Smooth muscle cell (in vitro differentiated cells): ENCODE data around the gene RAET1G. TPM values are rescaled to one million over a fixed set of nuclear protein-coding genes. Genes with fewer than 3 reads are reported as not detected.
"Not testable (repeated sequence)": the region's sequence is repeated elsewhere in the genome, so short reads cannot be mapped to it uniquely, and the experiment has no call there.

ENCODE experiments used
- DNase-seq: peaks from one replicate; lab custom pipeline; 2025; ENCODE audit not compliant: unreplicated experiment; lab: John Stamatoyannopoulos, UW
- H2AFZ ChIP-seq: fragments of 200-600 bp; sonication (generic); 2 replicates; pipeline ENCODE4 v1.6.0; 2016; ENCODE audit warnings: antibody characterized with exemption, low read depth, mild to moderate bottlenecking
- H3F3A ChIP-seq: fragments of 200-600 bp; sonication (generic); 2 replicates; pipeline ENCODE4 v1.6.0; 2017; ENCODE audit warnings: antibody characterized with exemption, low read depth
- H3K27ac ChIP-seq: fragments of 200-600 bp; sonication (generic); 2 replicates; pipeline ENCODE4 v1.5.1; 2016; ENCODE audit warnings: low read depth, mild to moderate bottlenecking
- H3K27me3 ChIP-seq: fragments of 200-600 bp; sonication (generic); 2 replicates; pipeline ENCODE4 v1.6.1; 2016; ENCODE audit warnings: low read depth, mild to moderate bottlenecking
- H3K36me3 ChIP-seq: fragments of 200-600 bp; sonication (generic); 2 replicates; pipeline ENCODE4 v1.5.1; 2016; ENCODE audit warnings: low read depth
- H3K4me1 ChIP-seq: fragments of 200-600 bp; sonication (generic); 2 replicates; pipeline ENCODE4 v1.5.1; 2016; ENCODE audit warnings: low read depth
- H3K4me2 ChIP-seq: fragments of 200-600 bp; sonication (generic); 2 replicates; pipeline ENCODE4 v1.6.0; 2016; ENCODE audit warnings: mild to moderate bottlenecking
- H3K4me3 ChIP-seq: fragments of 200-600 bp; sonication (generic); 2 replicates; pipeline ENCODE4 v1.5.1; 2016; ENCODE audit warnings: mild to moderate bottlenecking
- H3K79me2 ChIP-seq: fragments of 200-600 bp; sonication (generic); 2 replicates; pipeline ENCODE4 v1.6.0; 2016; ENCODE audit warnings: low read depth, mild to moderate bottlenecking
- H3K9ac ChIP-seq: fragments of 200-600 bp; sonication (generic); 2 replicates; pipeline ENCODE4 v1.6.0; 2016; ENCODE audit warnings: low read depth
- H3K9me3 ChIP-seq: fragments of 200-600 bp; sonication (generic); replicated peaks from 2 replicates; pipeline ENCODE4 v1.5.1; 2016; ENCODE audit warnings: low read depth
- H4K20me1 ChIP-seq: fragments of 200-600 bp; sonication (generic); 2 replicates; pipeline ENCODE4 v1.6.0; 2016; ENCODE audit warnings: low read depth
- WGBS: methylation state at CpG from one replicate; pipeline ENCODE4 v1.1.7; 2016; ENCODE audit warnings: low lambda C conversion rate; 5-methylcytosine and 5-hydroxymethylcytosine counted together
- polyA plus RNA-seq: library from polyadenylated mRNA; unstranded; fragments of >200 nt; fragmentation: Nextera tagmentation; extraction: Ambion mirVana; gene quantifications from 2 replicates; pipeline ENCODE4 v1.2.1, GENCODE V29; 2016
- total RNA-seq: library from RNA; depleted of rRNA; stranded (reverse); fragments of >200 nt; gene quantifications from 2 replicates; pipeline ENCODE4 v1.2.3, GENCODE V29; 2014
- TF ChIP-seq, protein P1 (sequence below): fragments of 200-600 bp; sonication (generic); IDR thresholded peaks from 2 replicates; pipeline ENCODE4 v1.5.1; 2017; ENCODE audit warnings: borderline replicate concordance, mild to moderate bottlenecking, antibody characterized with exemption; ENCODE audit not compliant: insufficient read depth, poor library complexity, severe bottlenecking

The RAET1G gene
- total and polyA plus RNA-seq, 2 experiments from 2014 or later = 1.7 to 2.4 TPM

DNA sequence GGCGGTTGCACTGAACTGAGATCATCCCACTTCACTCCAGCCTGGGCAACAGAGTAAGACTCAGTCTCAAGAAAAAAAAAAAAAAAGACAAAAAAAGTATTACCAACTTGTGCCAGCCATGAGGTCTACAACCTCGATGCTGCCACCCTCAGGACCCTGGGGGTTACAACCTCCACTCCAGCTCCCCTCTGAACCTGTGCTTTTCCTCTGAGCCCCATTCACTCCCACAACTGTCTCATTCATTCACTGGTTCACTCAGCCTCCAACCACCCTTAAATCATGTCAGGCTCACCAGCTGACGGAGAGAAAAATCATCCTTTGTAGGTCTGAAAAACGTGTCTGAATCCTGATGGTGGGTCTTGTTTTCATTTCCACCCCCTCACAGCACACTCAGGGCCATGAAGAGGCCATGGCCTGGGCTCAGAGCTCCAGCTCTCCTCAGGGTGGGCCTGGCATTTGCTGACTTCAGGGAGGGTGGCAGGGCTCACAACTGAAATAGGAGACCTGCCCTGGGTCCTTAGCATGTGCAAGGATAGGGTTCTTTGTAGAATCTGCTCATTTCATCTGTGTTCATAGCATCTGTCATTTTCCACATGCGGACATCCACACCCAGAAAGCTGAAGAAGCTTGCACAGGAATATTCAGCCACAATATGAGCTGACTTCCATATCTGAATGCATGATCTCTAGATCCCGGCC is 39.0 kb upstream of the RAET1G start:
- Histone ChIP-seq H3K4me2 (no peak overlapping the region), H3K36me3 (no peaks in the 10 kb centered on the region), H3K9me3 (no peaks in the 10 kb centered on the region), H3K27ac (no peak overlapping the region), H2AFZ (no peak overlapping the region), H3K4me3 (no peak overlapping the region), H4K20me1 (no peaks in the 10 kb centered on the region), H3K27me3 (peaks cover 73% of the 10 kb centered on the region), H3K4me1 (peaks cover 7% of the 10 kb centered on the region), H3K79me2 (no peaks in the 10 kb centered on the region), H3F3A (no peaks in the 10 kb centered on the region), H3K9ac (no peak overlapping the region)
- TF ChIP-seq, protein P1, sequence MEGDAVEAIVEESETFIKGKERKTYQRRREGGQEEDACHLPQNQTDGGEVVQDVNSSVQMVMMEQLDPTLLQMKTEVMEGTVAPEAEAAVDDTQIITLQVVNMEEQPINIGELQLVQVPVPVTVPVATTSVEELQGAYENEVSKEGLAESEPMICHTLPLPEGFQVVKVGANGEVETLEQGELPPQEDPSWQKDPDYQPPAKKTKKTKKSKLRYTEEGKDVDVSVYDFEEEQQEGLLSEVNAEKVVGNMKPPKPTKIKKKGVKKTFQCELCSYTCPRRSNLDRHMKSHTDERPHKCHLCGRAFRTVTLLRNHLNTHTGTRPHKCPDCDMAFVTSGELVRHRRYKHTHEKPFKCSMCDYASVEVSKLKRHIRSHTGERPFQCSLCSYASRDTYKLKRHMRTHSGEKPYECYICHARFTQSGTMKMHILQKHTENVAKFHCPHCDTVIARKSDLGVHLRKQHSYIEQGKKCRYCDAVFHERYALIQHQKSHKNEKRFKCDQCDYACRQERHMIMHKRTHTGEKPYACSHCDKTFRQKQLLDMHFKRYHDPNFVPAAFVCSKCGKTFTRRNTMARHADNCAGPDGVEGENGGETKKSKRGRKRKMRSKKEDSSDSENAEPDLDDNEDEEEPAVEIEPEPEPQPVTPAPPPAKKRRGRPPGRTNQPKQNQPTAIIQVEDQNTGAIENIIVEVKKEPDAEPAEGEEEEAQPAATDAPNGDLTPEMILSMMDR = no peak
- 64% methylated on average over 6 of the region's 6 CpGs for WGBS
- no peak for DNase-seq

DNA sequence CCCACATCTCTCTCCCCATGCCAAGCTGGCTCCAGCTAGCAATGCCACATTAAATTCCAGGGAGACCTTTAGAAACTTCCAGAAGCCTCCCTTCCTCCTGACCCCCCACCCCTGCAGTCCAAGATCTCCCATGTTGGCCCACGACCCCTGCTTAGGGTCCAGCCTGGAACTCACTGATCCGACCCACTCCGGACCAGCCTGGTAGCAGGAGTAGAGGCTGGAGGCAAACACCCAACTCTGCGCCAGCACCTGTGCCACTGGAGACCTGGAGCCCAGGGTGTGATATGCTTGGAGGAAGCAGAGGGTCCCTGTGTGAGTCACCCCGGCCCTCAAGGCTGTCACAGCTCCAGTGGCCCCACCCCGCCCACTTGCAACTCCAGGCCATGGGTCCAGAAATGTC is 37.6 kb upstream of the RAET1G start:
- H3K27me3 ChIP-seq = peaks cover 77% of the 10 kb centered on the region
- H3K4me3 ChIP-seq = no peak overlapping the region

DNA sequence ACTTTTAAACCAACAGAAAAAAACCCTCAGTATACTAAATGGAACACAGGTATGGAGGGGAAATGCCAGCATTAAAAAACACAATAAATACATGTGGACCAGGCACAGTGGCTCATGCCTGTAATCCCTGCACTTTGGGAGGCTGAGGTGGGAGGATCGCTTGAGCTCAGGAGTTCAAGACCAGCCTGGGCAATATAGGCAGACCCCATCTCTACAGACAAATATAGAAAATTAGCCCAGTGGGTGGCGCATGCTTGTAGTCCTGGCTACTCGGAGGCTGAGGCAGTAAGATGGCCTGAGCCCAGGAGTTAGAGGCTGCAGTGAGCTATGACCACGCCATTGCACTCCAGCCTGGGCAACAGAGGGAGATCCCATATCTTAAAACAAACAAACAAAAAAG is 36.9 kb upstream of the RAET1G start:
- not testable (repeated sequence) for H3K4me3 ChIP-seq, H2AFZ ChIP-seq, H3K9ac ChIP-seq, H4K20me1 ChIP-seq, H3K4me2 ChIP-seq, DNase-seq, H3K4me1 ChIP-seq, H3K9me3 ChIP-seq, H3K79me2 ChIP-seq, H3K36me3 ChIP-seq, H3F3A ChIP-seq, H3K27ac ChIP-seq
- 80% methylated on average over 4 of the region's 4 CpGs for WGBS
- peaks cover 76% of the 10 kb centered on the region for H3K27me3 ChIP-seq

More for the DNA sequence above, 37.6 kb upstream of the RAET1G start:
- Histone ChIP-seq H2AFZ (no peak overlapping the region), H4K20me1 (no peaks in the 10 kb centered on the region), H3K27ac (no peak overlapping the region), H3K4me2 (no peak overlapping the region), H3K36me3 (no peaks in the 10 kb centered on the region), H3K4me1 (peaks cover 7% of the 10 kb centered on the region), H3K9ac (no peak overlapping the region), H3K9me3 (no peaks in the 10 kb centered on the region), H3F3A (no peaks in the 10 kb centered on the region), H3K79me2 (no peaks in the 10 kb centered on the region)
- WGBS = 84% methylated on average over 6 of the region's 6 CpGs
- DNase-seq = no peak
- TF ChIP-seq, protein P1 = no peak

DNA sequence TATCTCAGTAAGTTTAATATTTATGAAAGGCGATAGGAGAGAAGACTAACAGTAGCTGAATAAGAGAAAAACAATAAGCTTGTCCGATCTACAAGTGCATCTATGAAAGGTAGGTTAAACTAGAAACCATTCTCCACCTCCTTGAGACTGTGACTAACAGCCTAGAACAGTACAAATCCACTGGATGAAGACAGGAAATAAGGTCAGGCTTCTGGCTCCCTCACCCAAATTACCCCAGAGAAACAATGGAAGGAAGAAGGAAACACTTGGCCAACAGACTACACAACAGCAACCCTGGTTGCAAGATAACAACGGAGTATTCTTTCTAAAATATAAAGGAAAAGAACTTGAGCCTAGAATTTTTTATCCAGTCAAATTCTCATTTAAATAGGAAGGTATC is 35.2 kb upstream of the RAET1G start:
- not testable (repeated sequence) for DNase-seq, H3K36me3 ChIP-seq, H4K20me1 ChIP-seq, H3F3A ChIP-seq, H3K9ac ChIP-seq, H2AFZ ChIP-seq, H3K4me1 ChIP-seq, H3K4me2 ChIP-seq, H3K27ac ChIP-seq, H3K4me3 ChIP-seq, H3K79me2 ChIP-seq, H3K9me3 ChIP-seq
- H3K27me3 ChIP-seq = peaks cover 79% of the 10 kb centered on the region
- WGBS = 74% methylated on average over 3 of the region's 3 CpGs

DNA sequence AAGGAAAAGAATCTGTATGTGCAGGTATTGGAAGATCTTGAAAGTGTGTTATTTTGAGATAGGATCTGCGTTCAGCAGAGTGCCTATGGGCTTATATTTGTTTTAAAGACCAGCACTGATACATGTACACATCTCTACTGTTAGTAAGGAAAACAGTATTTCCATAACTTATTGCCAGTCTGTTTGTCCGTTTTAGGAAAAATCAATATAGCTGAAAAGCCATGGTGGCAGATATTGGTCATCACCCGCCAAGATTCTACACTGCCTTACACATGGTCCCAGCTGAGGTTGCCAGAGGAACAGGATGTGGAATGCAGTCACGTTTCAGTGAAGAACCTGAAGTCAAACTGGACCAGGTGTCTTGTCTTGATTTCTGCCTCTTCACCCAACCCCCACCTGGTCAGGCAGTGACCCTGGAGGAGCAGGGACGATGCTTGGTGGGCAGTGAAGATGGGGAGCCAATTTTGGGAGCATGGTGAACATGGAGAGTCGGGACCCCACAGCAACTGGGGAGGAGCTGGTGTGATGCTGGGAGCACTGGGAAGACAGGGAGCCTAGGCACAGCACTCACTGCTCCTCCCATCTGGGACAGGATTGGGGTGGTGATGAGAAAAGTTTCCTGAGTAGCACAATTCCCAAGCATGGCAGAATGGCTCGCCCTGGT is 32.9 kb upstream of the RAET1G start:
- H3K4me2 ChIP-seq, H3F3A ChIP-seq, H3K79me2 ChIP-seq, H3K27ac ChIP-seq, H4K20me1 ChIP-seq, H3K9me3 ChIP-seq, H3K9ac ChIP-seq, H2AFZ ChIP-seq, H3K4me1 ChIP-seq, H3K4me3 ChIP-seq, DNase-seq, H3K36me3 ChIP-seq: not testable (repeated sequence)
- WGBS = 49% methylated on average over 7 of the region's 7 CpGs
- peaks cover 93% of the 10 kb centered on the region for H3K27me3 ChIP-seq

DNA sequence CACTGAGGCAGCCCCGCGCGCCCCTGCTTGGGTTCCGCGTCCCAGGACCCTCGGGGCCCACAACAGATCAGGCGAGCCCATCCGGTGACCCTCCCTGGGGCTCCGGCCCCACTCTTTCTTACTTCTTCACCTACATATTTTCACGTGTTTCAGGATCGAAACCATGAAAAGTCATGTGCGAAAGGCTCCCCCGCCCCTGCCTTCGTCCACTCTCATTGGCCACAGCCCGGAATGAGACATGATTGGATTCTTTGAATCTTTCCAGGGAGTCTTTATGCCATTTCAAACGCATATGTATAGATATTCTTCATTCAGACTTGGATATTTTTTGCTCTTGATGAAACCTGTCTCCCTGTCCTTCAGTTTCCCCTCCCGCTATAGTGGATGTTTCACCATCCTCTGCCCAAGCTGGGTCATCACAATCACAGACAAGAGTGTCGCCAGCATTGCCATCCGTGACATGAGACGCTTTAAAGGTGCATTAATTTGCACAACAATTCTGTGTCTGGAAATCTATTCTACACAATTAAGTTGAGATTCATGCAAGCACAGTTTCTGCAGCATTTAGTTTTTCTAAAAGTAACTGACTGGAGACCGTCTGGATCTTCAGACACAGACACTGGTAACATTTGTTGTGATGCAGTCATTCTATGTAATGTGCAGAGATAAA is 32.2 kb upstream of the RAET1G start:
- H2AFZ ChIP-seq, H3F3A ChIP-seq, H3K4me2 ChIP-seq, H3K9me3 ChIP-seq, H3K27ac ChIP-seq, H4K20me1 ChIP-seq, H3K4me1 ChIP-seq, H3K9ac ChIP-seq, H3K36me3 ChIP-seq, H3K79me2 ChIP-seq, DNase-seq, H3K4me3 ChIP-seq: not testable (repeated sequence)
- H3K27me3 ChIP-seq = peaks cover 93% of the 10 kb centered on the region
- WGBS = 25% methylated on average over 13 of the region's 21 CpGs
